GM18867 (cell line): Measurements from ENCODE around the gene SCN3B.

ENCODE experiments used
- ATAC-seq: cut with Tn5 transposase; IDR thresholded peaks from one replicate; pipeline ENCODE4 v1.9.1; 2021; ENCODE audit warnings: mild to moderate bottlenecking, moderate library complexity; ENCODE audit not compliant: unreplicated experiment

The SCN3B gene

DNA sequence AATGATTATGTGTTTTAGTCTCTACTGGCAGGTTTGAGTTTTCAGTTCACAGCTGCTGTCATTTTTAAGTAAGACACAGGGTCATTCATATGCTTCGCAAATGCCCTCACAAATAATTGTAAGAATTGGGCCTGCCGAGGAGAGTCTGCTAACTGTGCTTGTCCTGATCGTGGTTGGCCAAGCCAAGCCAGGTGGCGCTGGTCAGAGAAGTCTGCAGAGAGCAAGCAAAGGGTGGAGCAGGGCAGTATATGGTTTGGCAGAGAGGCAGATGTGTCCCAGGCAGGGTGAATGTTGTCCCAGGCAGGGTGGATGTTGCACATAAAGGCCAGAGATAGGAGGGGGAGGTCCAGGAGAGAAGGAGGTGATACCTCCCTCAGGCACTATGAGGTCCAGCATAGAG lies 52.7 kb downstream of the SCN3B start:
- no peak for ATAC-seq

DNA sequence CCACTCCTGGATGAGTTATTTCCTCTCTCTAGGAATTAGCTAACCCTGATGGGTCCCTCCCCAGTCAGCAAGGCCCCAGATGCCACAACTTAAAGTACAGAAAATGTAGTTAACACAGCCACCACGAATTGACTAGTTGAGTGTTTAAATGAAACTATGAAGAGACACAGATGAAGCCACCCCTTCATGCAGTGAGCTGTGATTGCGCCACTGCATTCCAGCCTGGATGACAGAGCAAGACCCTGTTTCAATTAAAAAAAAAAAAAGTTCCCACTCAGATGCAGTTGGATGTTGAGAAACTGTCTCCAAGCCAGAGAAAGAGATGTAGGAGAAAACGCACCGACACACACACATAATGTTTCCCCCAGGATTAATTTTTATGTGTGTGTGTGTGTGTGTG lies 53.3 kb downstream of the SCN3B start:
- no peak for ATAC-seq

- no peak for ATAC-seq
Observed at GRCh38 chr11:123597859-123598258, 56.6 kb downstream of the SCN3B start.

GRCh38 chr11:123594921-123595320 lies 59.5 kb downstream of the SCN3B start:
- no peak for ATAC-seq

GRCh38 chr11:123594188-123594901 lies 60.1 kb downstream of the SCN3B start:
- ATAC-seq, result no peak

DNA sequence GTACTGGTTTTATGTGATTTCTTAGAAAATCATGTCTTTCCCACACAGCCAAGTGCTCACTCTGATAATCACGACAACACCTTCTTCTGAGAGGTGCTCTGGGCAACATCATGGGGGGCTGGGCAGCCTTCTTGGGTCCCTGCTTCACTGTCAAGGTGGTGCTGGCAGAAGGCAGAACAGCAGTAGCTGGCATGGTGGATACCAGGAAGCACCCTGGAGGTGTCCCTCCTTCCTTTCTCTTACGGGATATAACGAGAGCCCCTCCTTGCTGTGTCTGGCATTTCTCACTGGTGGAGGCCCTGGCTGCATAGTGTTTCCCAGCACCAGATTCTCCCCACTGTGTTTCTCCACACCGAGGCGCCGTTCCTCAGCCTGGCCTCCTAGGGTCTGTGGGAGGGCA lies 60.9 kb downstream of the SCN3B start:
- ATAC-seq, result no peak

- ATAC-seq, result no peak
Observed at GRCh38 chr11:123590296-123590912, 64.0 kb downstream of the SCN3B start.

- ATAC-seq, result no peak
Observed at GRCh38 chr11:123588864-123589262, 65.6 kb downstream of the SCN3B start.

DNA sequence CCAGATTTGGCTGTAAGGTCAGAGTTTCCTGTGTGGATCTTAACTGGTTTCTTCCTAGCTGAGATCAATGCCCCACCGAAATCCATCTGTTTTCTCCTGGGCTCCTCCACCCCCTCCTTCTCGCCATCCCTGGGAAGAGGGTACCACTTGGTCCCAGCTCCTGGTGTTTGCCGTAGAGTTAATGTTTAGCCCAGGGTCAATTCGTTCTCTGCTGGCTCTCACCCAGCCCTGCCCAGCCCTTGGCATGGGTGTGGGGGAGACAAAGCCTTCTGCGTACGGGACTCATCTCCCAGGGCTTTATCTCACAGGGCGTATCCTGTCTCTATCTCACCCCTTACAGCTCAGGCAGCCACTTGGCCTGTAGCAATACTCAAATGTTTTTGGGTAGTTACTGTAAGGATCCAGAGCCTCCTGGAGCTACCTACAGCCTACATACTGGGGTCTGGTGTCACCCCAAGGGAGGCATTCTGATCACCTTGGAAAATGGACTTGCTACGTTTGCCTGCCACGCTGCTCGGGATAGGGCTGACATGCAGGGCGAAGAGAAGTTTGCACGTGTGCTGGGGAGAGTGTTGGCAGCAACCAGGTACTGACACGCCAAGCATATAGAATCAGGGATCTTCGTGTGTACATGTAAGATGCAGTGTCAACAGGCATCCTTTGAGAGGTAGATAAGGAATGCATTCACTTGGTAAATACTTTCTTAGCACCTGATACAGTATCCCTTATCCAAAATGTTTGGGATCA lies 66.1 kb downstream of the SCN3B start:
- no peak for ATAC-seq

DNA sequence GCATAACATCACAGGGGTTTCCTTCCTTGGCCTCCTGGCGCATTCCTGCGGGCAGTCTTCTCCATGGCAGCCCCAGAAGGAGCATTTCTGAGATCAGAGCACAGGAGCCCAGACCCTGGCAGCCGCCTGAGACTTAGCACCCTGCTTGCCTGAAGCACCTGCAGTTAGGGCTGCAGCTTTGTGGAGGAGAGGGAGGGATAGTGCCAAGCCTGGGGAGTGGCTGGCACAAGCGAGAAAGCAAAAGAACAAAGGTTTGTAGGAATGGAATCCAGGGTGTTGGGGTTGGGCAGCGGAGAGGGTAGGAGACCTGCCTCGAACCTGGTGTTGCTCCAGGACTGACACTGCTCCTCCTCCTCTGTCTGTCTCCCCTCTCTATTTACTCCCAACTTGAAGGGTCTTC lies 66.9 kb downstream of the SCN3B start:
- no peak for ATAC-seq

DNA sequence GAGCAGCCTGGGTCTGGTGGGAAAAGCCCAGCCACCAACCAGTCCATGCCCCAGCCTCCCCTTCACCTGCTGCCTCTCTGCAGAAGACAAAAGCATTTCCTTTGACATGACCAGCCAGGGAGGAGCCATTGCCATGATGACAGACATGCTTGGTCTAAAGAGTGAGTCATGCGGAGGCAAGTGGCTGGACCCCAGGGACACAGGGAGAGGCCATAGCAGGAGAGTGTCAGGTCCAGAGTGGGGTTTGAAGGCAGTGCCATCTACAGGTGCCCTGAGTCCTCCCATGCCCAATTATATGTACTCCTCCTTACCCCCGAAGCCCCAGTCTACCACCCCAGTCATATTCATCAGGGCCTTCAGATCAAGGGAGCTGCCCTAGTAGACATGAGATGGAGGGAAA lies 67.4 kb downstream of the SCN3B start:
- ATAC-seq, result no peak

- no peak for ATAC-seq
Observed at GRCh38 chr11:123586568-123586967, 67.9 kb downstream of the SCN3B start.

DNA sequence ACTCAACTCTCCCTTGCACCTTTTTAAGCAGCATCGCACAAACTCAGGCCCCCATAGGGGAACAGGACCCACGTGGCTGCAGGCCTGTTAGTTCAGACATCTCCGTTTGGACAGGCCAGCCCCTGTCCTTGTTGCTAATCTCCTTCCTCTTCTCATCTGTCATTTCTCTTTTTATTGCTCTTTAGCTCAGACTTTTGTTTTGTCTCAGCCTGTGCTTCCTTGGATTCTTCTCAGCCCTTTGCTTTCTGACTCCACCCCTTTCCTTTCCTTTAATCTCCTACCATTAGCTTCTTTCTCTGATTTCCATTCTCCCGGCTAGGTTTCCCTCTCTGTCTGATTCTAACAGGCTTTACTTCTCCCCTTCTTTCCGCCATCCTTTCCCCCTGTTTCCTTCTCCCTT lies 68.7 kb downstream of the SCN3B start:
- no peak for ATAC-seq

DNA sequence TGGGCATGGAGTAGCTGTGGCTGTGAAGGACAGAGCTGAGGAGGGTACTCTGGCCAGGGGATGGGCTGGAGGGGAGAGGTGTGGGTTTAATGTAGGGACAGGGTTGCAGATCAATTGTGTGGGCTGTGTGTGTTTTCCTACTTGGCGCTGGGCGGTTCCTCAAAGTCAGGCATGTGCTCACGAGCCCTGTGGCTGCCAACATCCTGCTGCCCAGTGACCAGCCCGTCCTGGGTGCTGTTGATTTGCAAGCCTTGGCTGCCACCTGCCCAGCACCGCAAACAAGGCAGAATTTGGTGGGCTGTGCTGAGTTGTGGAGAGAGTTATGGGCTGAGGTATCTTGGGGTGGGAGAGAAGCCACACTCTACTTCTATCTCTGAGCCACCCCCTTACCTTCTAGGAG lies 69.2 kb downstream of the SCN3B start:
- ATAC-seq, result no peak

GRCh38 chr11:123584737-123585136 lies 69.7 kb downstream of the SCN3B start:
- no peak for ATAC-seq

- no peak for ATAC-seq
Observed at GRCh38 chr11:123584186-123584585, 70.2 kb downstream of the SCN3B start.

- no peak for ATAC-seq
Observed at GRCh38 chr11:123582992-123583504, 71.4 kb downstream of the SCN3B start.

- ATAC-seq, result no peak
Observed at GRCh38 chr11:123581651-123582399, 72.6 kb downstream of the SCN3B start.

DNA sequence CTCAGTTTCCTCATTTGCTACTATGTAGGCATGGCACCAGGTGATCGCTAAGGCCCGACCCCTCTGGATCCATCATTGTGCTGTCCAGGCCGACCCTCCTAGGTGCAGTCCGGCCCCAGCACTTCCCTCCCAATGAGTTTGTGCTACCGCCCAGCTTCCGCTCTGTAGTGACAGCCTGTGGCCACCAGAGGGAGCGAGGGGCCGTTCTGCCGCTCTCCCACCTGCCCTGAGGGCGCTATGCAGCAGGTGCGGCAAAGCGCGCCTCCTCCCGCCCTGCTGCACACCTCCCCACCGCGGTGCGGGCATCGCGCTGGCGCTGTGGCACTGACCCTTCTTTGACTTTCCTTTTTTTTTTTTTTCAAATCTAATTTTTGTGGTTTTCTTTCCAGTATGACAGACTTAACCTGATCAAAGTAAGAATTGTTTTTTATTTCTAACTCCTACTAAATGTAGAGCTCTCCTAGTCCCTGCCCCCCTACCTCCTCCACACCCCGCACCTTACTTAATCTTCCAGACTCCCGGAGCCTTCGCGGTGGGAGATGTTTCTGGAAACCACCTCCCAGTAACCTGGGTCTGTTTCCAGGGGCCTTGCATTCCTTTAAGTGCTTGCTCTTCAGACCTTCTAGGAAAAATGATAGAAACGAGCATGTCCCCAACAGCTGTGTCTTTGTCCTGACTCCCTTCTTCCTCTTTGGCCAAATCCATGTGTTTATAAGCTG lies 73.7 kb downstream of the SCN3B start:
- peak; percentile 94 for ATAC-seq

DNA sequence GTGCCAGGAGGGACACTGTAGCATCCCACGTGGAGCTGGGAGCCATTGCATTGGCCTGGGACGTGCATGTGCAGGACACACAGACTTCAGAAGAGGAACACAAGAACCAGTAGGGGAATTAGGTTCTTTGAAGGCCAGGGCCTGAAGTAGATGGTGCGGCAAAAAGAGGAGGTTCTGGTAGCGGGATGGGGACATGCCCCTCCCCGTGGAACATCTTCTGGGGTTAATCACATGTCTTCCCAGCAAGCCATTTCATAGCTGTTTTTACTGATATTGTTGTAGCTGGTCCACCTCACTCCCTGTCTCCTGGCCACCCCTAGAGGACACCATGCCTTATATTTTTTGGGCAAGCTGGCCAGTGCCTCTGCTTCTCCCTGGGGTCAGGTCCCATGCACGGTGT lies 74.3 kb downstream of the SCN3B start:
- no peak for ATAC-seq

DNA sequence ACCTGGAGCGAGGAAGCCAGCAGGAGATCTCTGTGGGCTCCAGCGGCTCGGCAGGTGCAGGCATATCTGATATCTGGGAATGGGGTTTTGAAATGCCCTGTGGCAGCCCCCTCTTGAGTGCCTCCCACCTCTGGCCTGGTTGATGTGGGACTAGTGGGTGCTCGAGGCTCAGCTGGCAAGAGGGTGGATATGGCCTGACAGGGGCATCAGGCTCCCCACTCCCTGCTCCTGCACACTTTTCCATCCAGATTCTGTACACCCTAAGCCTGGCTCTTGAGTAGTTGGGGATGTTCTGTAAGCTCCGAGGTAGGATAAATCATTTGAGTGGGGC lies 75.0 kb downstream of the SCN3B start:
- no peak for ATAC-seq
